ENCODE measurements around the gene RLIM. TPM values are rescaled to one million over a fixed set of nuclear protein-coding genes. Genes with fewer than 3 reads are reported as not detected.
"Not testable (repeated sequence)": the region's sequence is repeated elsewhere in the genome, so short reads cannot be mapped to it uniquely, and the experiment has no call there.

RLIM gene, protein sequence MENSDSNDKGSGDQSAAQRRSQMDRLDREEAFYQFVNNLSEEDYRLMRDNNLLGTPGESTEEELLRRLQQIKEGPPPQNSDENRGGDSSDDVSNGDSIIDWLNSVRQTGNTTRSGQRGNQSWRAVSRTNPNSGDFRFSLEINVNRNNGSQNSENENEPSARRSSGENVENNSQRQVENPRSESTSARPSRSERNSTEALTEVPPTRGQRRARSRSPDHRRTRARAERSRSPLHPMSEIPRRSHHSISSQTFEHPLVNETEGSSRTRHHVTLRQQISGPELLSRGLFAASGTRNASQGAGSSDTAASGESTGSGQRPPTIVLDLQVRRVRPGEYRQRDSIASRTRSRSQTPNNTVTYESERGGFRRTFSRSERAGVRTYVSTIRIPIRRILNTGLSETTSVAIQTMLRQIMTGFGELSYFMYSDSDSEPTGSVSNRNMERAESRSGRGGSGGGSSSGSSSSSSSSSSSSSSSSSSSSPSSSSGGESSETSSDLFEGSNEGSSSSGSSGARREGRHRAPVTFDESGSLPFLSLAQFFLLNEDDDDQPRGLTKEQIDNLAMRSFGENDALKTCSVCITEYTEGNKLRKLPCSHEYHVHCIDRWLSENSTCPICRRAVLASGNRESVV
- total RNA-seq, result 30.7 TPM
- 10 to 100 TPM; 11.2 to 23.4 (median 16.9) TPM for polyA plus RNA-seq (ENCODE audit: insufficient read depth in 1 of 8, insufficient read length in 8 of 8, low replicate concordance in 1 of 8)
- long read RNA-seq, donor 1, full-length matches to known transcripts, result 2 of 2 reads
- long read RNA-seq, donor 1, partial matches to known transcripts, result 0 of 2 reads
- long read RNA-seq, donor 1, other reads (novel, unspliced or antisense), result 0 of 2 reads
- long read RNA-seq, donor 2, full-length matches to known transcripts, result 1 of 1 reads
- long read RNA-seq, donor 2, partial matches to known transcripts, result 0 of 1 reads
- long read RNA-seq, donor 2, other reads (novel, unspliced or antisense), result 0 of 1 reads
- long read RNA-seq, donor 3, full-length matches to known transcripts, result 3 of 3 reads
- long read RNA-seq, donor 3, partial matches to known transcripts, result 0 of 3 reads
- long read RNA-seq, donor 3, other reads (novel, unspliced or antisense), result 0 of 3 reads
- long read RNA-seq, donor 4, full-length matches to known transcripts, result 6 of 6 reads
- long read RNA-seq, donor 4, partial matches to known transcripts, result 0 of 6 reads
- long read RNA-seq, donor 4, other reads (novel, unspliced or antisense), result 0 of 6 reads
- long read RNA-seq, donor 5, full-length matches to known transcripts, result 12 of 12 reads
- long read RNA-seq, donor 5, partial matches to known transcripts, result 0 of 12 reads
- long read RNA-seq, donor 5, other reads (novel, unspliced or antisense), result 0 of 12 reads
- long read RNA-seq, donor 6, full-length matches to known transcripts, result 8 of 8 reads
- long read RNA-seq, donor 6, partial matches to known transcripts, result 0 of 8 reads
- long read RNA-seq, donor 6, other reads (novel, unspliced or antisense), result 0 of 8 reads
- long read RNA-seq, donor 7, full-length matches to known transcripts, result 1 of 1 reads
- long read RNA-seq, donor 7, partial matches to known transcripts, result 0 of 1 reads
- long read RNA-seq, donor 7, other reads (novel, unspliced or antisense), result 0 of 1 reads
- long read RNA-seq, donor 8, full-length matches to known transcripts, result 8 of 8 reads
- long read RNA-seq, donor 8, partial matches to known transcripts, result 0 of 8 reads
- long read RNA-seq, donor 8, other reads (novel, unspliced or antisense), result 0 of 8 reads
- long read RNA-seq, donor 9, full-length matches to known transcripts, result 9 of 9 reads
- long read RNA-seq, donor 9, partial matches to known transcripts, result 0 of 9 reads
- long read RNA-seq, donor 9, other reads (novel, unspliced or antisense), result 0 of 9 reads
- long read RNA-seq, donor 10, full-length matches to known transcripts, result 9 of 9 reads
- long read RNA-seq, donor 10, partial matches to known transcripts, result 0 of 9 reads
- long read RNA-seq, donor 10, other reads (novel, unspliced or antisense), result 0 of 9 reads
- long read RNA-seq, donor 11, full-length matches to known transcripts, result 4 of 4 reads
- long read RNA-seq, donor 11, partial matches to known transcripts, result 0 of 4 reads
- long read RNA-seq, donor 11, other reads (novel, unspliced or antisense), result 0 of 4 reads

DNA sequence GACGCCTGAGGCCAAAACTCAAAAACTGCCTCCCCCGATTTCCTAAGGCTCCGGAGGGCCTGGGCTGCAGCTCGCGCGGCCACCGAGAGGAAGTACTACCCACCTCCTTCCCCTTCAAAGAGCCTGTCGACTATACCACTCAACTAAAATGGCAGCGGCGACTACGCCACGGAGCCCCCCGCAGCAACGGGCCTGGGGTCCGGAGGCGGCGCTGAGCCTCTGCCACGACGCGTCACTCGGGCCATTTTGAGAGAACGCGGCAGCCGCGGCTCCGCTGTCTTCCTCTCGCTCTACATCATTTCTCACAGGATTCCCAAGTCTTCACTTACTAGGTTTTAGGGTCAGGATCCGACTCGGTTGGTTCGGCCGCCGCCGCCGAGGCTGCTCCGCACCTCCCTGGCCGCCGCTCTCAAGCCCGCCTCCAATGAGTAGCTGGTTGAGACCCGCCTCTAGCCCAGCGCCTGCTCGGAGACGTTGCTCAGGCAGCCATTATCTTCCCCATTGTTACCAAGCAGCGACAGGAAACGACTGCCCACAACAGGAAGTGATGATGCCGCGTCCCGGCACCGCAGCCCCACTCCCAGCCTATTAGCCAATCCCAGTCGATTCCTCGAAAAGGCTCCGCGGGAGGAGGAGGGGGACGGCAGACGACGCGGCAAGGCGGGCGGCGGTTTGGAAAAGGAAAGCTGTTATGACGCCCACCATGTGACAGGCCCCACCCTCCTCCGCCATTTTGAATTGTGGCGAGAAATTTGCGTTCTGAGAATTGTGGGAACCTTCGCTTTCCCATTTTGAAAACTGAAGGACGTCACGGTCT lies at the start of gene RLIM:
RLIM (minus strand) TSS at position 532 of the 817 bp plus-strand sequence. CDS start 18,647 bp downstream, outside the sequence.
- Histone ChIP-seq H3K4me3 (ENCODE audit: low read length) (peak within 1 kb of the TSS; percentile 53), H3K27ac (ENCODE audit: low read length) (peak within 1 kb of the TSS; percentile 97), H3K9me3 (replicated peaks; ENCODE audit: control insufficient read depth, low read depth, low read length) (no peaks in the 10 kb centered on the region), H3K27me3 (ENCODE audit: control insufficient read depth, insufficient read depth, low read length) (peaks cover 8% of the 10 kb centered on the region), H3K4me1 (ENCODE audit: control insufficient read depth, insufficient read depth, low read length) (no peaks in the 10 kb centered on the region), H3K36me3 (ENCODE audit: control insufficient read depth, insufficient read depth, low read length) (peaks cover 2% of the 10 kb centered on the region)
- WGBS (ENCODE audit: insufficient coverage), result 38% methylated on average over 56 of the region's 66 CpGs
- DNase-seq, result peak; percentile 98

DNA sequence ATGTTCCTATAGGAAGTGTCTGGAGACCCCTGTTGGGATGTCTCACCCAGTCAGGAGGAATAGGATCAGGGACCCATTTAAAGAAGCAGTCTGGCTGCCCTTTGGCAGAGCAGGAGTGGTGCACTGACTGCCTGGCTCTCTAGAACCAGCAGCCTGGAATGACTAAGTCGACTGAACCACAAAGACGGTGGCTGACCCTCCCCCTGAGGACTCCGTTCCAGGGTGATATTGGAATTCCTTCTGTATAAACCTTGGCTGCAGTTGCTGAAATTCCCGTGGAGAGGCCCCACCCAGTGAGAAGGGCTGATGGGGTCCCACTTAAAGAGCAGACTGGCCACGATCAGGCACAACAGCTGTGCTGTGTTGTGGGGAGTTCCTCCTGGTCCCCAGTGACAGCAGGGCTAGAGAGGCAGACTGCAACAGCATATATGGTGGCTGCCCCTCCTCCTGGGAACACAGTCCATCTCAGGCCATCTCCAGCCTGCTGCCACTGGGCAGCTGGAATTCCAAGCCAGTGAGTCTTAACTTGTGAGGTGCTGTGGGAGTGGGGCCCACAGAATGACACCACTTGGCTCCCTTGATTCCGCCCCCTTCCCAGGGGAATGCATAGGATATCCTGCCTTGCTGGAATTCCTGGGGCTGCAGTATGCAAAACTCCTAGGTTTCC lies 41.8 kb upstream of the RLIM start:
- Histone ChIP-seq H3K4me1 (ENCODE audit: control insufficient read depth, insufficient read depth, low read length) (no peaks in the 10 kb centered on the region), H3K36me3 (ENCODE audit: control insufficient read depth, insufficient read depth, low read length) (no peaks in the 10 kb centered on the region), H3K9me3 (replicated peaks; ENCODE audit: control insufficient read depth, low read depth, low read length) (no peaks in the 10 kb centered on the region), H3K27me3 (ENCODE audit: control insufficient read depth, insufficient read depth, low read length) (no peaks in the 10 kb centered on the region), H3K27ac (ENCODE audit: low read length) (no peak overlapping the region), H3K4me3 (ENCODE audit: low read length) (no peak overlapping the region)
- WGBS (ENCODE audit: insufficient coverage), result 61% methylated on average over 4 of the region's 6 CpGs
- no peak for DNase-seq

DNA sequence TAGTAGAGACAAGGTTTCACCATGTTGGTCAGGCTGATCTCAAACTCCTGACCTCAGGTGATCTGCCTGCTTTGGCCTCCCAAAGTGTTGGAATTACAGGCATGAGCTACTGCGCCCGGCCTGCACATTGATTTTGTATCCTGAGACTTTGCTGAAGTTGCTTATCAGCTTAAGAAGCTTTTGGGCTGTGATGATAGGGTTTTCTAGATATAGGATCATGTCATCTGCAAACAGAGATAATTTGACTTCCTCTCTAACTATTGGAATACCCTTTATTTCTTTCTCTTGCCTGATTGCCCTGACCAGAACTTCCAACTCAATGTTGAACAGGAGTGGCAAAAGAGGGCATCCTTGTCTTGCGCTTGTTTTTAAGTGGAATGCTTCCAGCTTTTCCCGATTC lies 40.5 kb upstream of the RLIM start:
- not testable (repeated sequence) for H3K27me3 ChIP-seq (ENCODE audit: control insufficient read depth, insufficient read depth, low read length); H3K36me3 ChIP-seq (ENCODE audit: control insufficient read depth, insufficient read depth, low read length); DNase-seq; H3K4me3 ChIP-seq (ENCODE audit: low read length); H3K27ac ChIP-seq (ENCODE audit: low read length); H3K4me1 ChIP-seq (ENCODE audit: control insufficient read depth, insufficient read depth, low read length); H3K9me3 ChIP-seq (replicated peaks; ENCODE audit: control insufficient read depth, low read depth, low read length)
- WGBS (ENCODE audit: insufficient coverage), result no CpG with 5 or more reads among the region's 4 CpGs

DNA sequence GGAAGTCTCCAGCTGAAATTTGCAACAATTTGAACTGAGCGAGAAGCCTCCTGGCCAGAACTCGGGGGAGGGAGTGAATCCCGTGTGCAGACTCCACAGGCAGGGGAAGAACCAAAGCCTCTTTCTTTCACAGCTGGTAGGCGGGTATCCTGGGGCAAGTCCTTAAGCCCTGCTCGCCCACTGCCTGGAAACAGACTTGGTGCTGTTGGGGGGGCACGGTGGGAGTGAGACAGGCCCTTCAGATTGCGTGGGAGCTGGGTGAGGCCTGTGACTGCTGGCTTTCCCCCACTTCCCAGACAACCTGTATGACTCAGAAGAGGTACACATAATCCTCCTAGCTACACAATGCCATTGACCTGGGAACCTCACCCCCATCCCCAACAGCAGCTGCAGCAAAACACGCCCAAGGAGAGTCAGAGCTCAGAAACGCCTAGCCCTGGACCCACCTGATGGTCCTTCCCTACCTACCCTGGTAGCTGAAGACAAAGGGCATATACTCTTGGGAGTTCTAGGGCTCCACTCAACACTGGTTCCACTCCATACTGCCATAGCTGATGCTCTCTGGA lies 22.4 kb upstream of the RLIM start:
- Histone ChIP-seq H3K36me3 (ENCODE audit: control insufficient read depth, insufficient read depth, low read length) (no peaks in the 10 kb centered on the region), H3K9me3 (replicated peaks; ENCODE audit: control insufficient read depth, low read depth, low read length) (no peaks in the 10 kb centered on the region), H3K27me3 (ENCODE audit: control insufficient read depth, insufficient read depth, low read length) (peaks cover 6% of the 10 kb centered on the region), H3K27ac (ENCODE audit: low read length) (no peak overlapping the region), H3K4me1 (ENCODE audit: control insufficient read depth, insufficient read depth, low read length) (no peaks in the 10 kb centered on the region), H3K4me3 (ENCODE audit: low read length) (no peak overlapping the region)
- no peak for DNase-seq
- WGBS (ENCODE audit: insufficient coverage), result 73% methylated on average over 9 of the region's 9 CpGs

DNA sequence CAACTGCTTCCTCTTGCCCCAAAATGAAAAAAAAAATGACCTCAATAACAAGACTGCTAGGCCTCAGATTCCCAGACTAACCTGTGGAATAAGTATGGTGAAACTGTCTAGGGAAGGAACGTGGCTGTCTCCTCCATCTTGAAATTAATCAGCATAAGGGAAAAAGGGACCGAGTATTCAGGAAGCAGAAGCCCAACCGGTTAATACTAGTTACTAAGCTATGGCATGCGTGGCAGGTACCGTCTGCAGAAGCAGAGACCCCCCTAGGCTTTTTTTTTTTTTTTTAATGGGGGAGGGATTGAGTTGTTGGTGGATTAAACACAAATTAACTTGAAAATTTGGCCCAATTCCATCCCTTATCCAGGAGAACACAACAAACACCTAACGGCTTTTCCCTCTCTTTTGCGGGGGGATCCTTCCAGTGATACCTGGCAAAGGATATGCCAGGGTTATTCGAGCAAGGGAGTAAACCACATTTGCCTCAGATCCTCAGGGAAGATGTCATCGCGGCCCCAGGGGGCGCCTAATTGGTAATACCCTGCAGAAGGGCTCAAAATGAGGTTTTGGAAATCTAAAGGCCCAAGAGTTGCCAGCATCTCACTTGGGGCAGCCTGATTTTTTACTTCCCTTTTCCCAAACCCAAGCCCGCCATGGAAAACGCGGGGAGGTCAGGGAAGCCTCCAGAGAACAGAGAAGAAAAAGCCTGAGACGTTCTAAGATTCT lies 893 bp downstream of the RLIM start:
- Histone ChIP-seq H3K9me3 (replicated peaks; ENCODE audit: control insufficient read depth, low read depth, low read length) (no peaks in the 10 kb centered on the region), H3K36me3 (ENCODE audit: control insufficient read depth, insufficient read depth, low read length) (peaks cover 2% of the 10 kb centered on the region), H3K4me3 (ENCODE audit: low read length) (peak overlapping the region; percentile 53), H3K27me3 (ENCODE audit: control insufficient read depth, insufficient read depth, low read length) (peaks cover 6% of the 10 kb centered on the region), H3K4me1 (ENCODE audit: control insufficient read depth, insufficient read depth, low read length) (no peaks in the 10 kb centered on the region), H3K27ac (ENCODE audit: low read length) (peak overlapping the region; percentile 97)
- peak; percentile 62 for DNase-seq
- WGBS (ENCODE audit: insufficient coverage), result 25% methylated on average over 10 of the region's 15 CpGs

DNA sequence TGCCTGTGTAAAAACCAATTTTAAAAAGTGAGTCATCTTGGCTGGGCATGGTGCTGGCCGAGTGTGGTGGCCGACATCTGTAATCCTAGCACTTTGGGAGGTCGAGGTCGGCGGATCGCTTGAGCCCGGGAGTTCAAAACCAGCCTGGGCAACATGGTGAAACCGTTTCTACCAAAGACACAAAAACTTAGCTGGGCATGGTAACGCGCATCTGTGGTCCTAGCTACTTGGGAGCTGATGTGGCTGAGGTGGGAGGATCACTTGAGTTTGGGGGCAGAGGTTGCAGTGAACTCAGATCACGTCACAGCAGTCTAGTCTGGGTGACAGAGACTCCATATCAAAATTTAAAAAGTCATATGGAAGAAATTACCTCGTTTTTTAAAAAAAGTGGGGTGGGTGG lies 7.6 kb downstream of the RLIM start:
- Histone ChIP-seq H3K36me3 (ENCODE audit: control insufficient read depth, insufficient read depth, low read length) (peaks cover 2% of the 10 kb centered on the region), H3K27ac (ENCODE audit: low read length) (no peak overlapping the region), H3K4me1 (ENCODE audit: control insufficient read depth, insufficient read depth, low read length) (no peaks in the 10 kb centered on the region), H3K4me3 (ENCODE audit: low read length) (no peak overlapping the region), H3K27me3 (ENCODE audit: control insufficient read depth, insufficient read depth, low read length) (no peaks in the 10 kb centered on the region), H3K9me3 (replicated peaks; ENCODE audit: control insufficient read depth, low read depth, low read length) (no peaks in the 10 kb centered on the region)
- DNase-seq, result no peak
- 94% methylated on average over 7 of the region's 12 CpGs for WGBS (ENCODE audit: insufficient coverage)

DNA sequence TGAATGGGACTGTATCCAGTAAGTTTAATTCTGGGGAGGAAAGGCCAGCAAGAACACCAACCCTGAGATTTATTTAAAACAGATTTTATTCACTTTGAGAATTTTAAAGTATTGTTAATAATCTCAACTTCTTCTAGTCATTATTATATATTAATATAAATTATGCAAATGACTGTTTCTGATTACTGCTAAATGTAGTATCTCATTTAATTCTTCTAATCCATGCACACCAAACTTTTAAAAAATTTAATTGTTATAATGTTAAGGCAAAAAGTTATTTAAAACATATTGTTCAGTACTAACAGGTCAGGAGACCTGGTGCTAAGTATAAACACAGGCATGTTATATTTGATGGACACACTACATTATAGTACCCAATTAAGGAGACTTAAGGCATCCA lies 8.1 kb downstream of the RLIM start:
- no peaks in the 10 kb centered on the region for H3K36me3 ChIP-seq (ENCODE audit: control insufficient read depth, insufficient read depth, low read length)

More for the DNA sequence above, 8.1 kb downstream of the RLIM start:
- H3K4me3 ChIP-seq (ENCODE audit: low read length), result no peak overlapping the region
- no peaks in the 10 kb centered on the region for H3K27me3 ChIP-seq (ENCODE audit: control insufficient read depth, insufficient read depth, low read length)
- DNase-seq, result no peak
- no peak overlapping the region for H3K27ac ChIP-seq (ENCODE audit: low read length)
- no peaks in the 10 kb centered on the region for H3K9me3 ChIP-seq (replicated peaks; ENCODE audit: control insufficient read depth, low read depth, low read length)
- H3K4me1 ChIP-seq (ENCODE audit: control insufficient read depth, insufficient read depth, low read length), result no peaks in the 10 kb centered on the region

Data from muscle of leg (tissue), 16 donors.